WTC11 (cell line): Measurements from ENCODE around the gene GLYAT. TPM values are rescaled to one million over a fixed set of nuclear protein-coding genes. Genes with fewer than 3 reads are reported as not detected.

ENCODE experiments used
- ATAC-seq: fragments of 200-7000 bp; cut with Tn5 transposase; 2 replicates; pipeline ENCODE4 v1.10.0; 2021; ENCODE audit warnings: mild to moderate bottlenecking, moderate library complexity
- CTCF ChIA-PET: fragments of 300-600 bp; sonication (Branson Sonifier 250); formaldehyde crosslinking; loops from one replicate; lab custom pipeline; 2021; ENCODE audit warnings: antibody characterized with exemption; lab: Charles Lee
- POLR2A ChIA-PET: fragments of 350-600 bp; sonication (Branson Sonifier 250); formaldehyde crosslinking; loops from one replicate; lab custom pipeline; 2021; ENCODE audit warnings: antibody characterized with exemption; lab: Charles Lee
- DNase-seq: peaks from one replicate; pipeline ENCODE4 v3.0.0; 2021; ENCODE audit warnings: low spot score
- H3K27ac Mint-ChIP-seq: 2 replicates; pipeline ENCODE4 v1.8.0; 2021; ENCODE audit warnings: mixed read lengths
- H3K27me3 Mint-ChIP-seq: 2 replicates; pipeline ENCODE4 v1.8.0; 2021; ENCODE audit warnings: low read depth, mild to moderate bottlenecking, moderate library complexity, mixed read lengths
- H3K36me3 Mint-ChIP-seq: 2 replicates; pipeline ENCODE4 v1.8.0; 2021; ENCODE audit warnings: mixed read lengths
- H3K4me1 Mint-ChIP-seq: 2 replicates; pipeline ENCODE4 v1.8.0; 2022; ENCODE audit warnings: mixed read lengths
- H3K4me3 Mint-ChIP-seq: 2 replicates; pipeline ENCODE4 v1.8.0; 2021; ENCODE audit warnings: mild to moderate bottlenecking, moderate library complexity, mixed read lengths
- H3K9me3 Mint-ChIP-seq: 2 replicates; pipeline ENCODE4 v1.8.0; 2021; ENCODE audit warnings: mixed read lengths
- CBFB ChIP-seq: sonication (generic); formaldehyde crosslinking; IDR thresholded peaks from 2 replicates; pipeline ENCODE4 v1.8.1; 2022; ENCODE audit warnings: mild to moderate bottlenecking, low read depth, missing genetic modification reagents
- CREB1 ChIP-seq: sonication (generic); formaldehyde crosslinking; IDR thresholded peaks from 2 replicates; pipeline ENCODE4 v1.8.0; 2023; ENCODE audit warnings: mild to moderate bottlenecking, missing genetic modification reagents
- E2F1 ChIP-seq: sonication (generic); formaldehyde crosslinking; IDR thresholded peaks from 2 replicates; pipeline ENCODE4 v1.8.0; 2022; ENCODE audit warnings: mild to moderate bottlenecking, missing genetic modification reagents
- ESRRA ChIP-seq: sonication (generic); formaldehyde crosslinking; IDR thresholded peaks from 2 replicates; pipeline ENCODE4 v1.8.1; 2022; ENCODE audit warnings: mild to moderate bottlenecking, missing genetic modification reagents, borderline replicate concordance
- FOXK1 ChIP-seq: sonication (generic); formaldehyde crosslinking; IDR thresholded peaks from 2 replicates; pipeline ENCODE4 v1.8.0; 2022; ENCODE audit warnings: mild to moderate bottlenecking, moderate library complexity, missing genetic modification reagents
- GTF2I ChIP-seq: fragments of 250-450 bp; sonication (Bioruptor Pico); conservative IDR thresholded peaks from 2 replicates; pipeline ENCODE4 v1.4.0; 2021; ENCODE audit warnings: mild to moderate bottlenecking
- JUN ChIP-seq: sonication (generic); formaldehyde crosslinking; IDR thresholded peaks from 2 replicates; pipeline ENCODE4 v1.8.0; 2023; ENCODE audit warnings: mild to moderate bottlenecking, missing genetic modification reagents
- NFATC4 ChIP-seq: fragments of 250-450 bp; sonication (Bioruptor Pico); IDR thresholded peaks from 2 replicates; pipeline ENCODE4 v1.9.0; 2021; ENCODE audit warnings: mild to moderate bottlenecking
- NR3C1 ChIP-seq: sonication (generic); formaldehyde crosslinking; conservative IDR thresholded peaks from 2 replicates; pipeline ENCODE4 v1.8.1; 2023; ENCODE audit warnings: low read depth, mild to moderate bottlenecking, missing genetic modification reagents
- PRDM15 ChIP-seq: sonication (generic); formaldehyde crosslinking; IDR thresholded peaks from 2 replicates; pipeline ENCODE4 v1.8.0; 2022; ENCODE audit warnings: missing genetic modification reagents
- SMAD3 ChIP-seq: sonication (generic); formaldehyde crosslinking; IDR thresholded peaks from 2 replicates; pipeline ENCODE4 v1.8.0; 2022; ENCODE audit warnings: missing genetic modification reagents, mild to moderate bottlenecking, borderline replicate concordance
- SOX15 ChIP-seq: fragments of 250-450 bp; sonication (Bioruptor Pico); IDR thresholded peaks from 2 replicates; pipeline ENCODE4 v1.9.0; 2021; ENCODE audit warnings: mild to moderate bottlenecking
- SP1 ChIP-seq: sonication (generic); formaldehyde crosslinking; conservative IDR thresholded peaks from 2 replicates; pipeline ENCODE4 v1.8.1; 2022; ENCODE audit warnings: missing genetic modification reagents
- STAT6 ChIP-seq: sonication (generic); formaldehyde crosslinking; conservative IDR thresholded peaks from 2 replicates; pipeline ENCODE4 v1.8.1; 2023; ENCODE audit warnings: mild to moderate bottlenecking, low read depth, missing genetic modification reagents, moderate library complexity
- TEAD1 ChIP-seq: sonication (generic); formaldehyde crosslinking; IDR thresholded peaks from 2 replicates; pipeline ENCODE4 v1.8.0; 2022; ENCODE audit warnings: mild to moderate bottlenecking, missing genetic modification reagents
- TEAD4 ChIP-seq: sonication (generic); formaldehyde crosslinking; IDR thresholded peaks from 2 replicates; pipeline ENCODE4 v1.8.0; 2022; ENCODE audit warnings: mild to moderate bottlenecking, missing genetic modification reagents
- TP53 ChIP-seq: sonication (generic); formaldehyde crosslinking; IDR thresholded peaks from 2 replicates; pipeline ENCODE4 v1.8.1; 2023; ENCODE audit warnings: mild to moderate bottlenecking, missing genetic modification reagents
- ZNF671 ChIP-seq: fragments of 250-450 bp; sonication (Bioruptor Pico); IDR thresholded peaks from 2 replicates; pipeline ENCODE4 v1.8.0; 2021; ENCODE audit warnings: mild to moderate bottlenecking
- total RNA-seq: library from RNA; stranded (reverse); gene quantifications from 3 replicates; pipeline ENCODE4 v1.2.3, GENCODE V29; 2021
- TF ChIP-seq, protein P1 (sequence below): sonication (generic); formaldehyde crosslinking; IDR thresholded peaks from 2 replicates; pipeline ENCODE4 v1.8.1; 2022; ENCODE audit warnings: low read depth, missing genetic modification reagents, borderline replicate concordance
- TF ChIP-seq, protein P2 (sequence below): sonication (generic); formaldehyde crosslinking; conservative IDR thresholded peaks from 2 replicates; pipeline ENCODE4 v1.8.1; 2022; ENCODE audit warnings: mild to moderate bottlenecking, missing genetic modification reagents

The GLYAT gene
- total RNA-seq, 1 experiment from 2014 or later = not detected

GRCh38 chr11:58712531-58712930 is 19.2 kb downstream of the GLYAT start (continued):
- TF ChIP-seq, protein P1, sequence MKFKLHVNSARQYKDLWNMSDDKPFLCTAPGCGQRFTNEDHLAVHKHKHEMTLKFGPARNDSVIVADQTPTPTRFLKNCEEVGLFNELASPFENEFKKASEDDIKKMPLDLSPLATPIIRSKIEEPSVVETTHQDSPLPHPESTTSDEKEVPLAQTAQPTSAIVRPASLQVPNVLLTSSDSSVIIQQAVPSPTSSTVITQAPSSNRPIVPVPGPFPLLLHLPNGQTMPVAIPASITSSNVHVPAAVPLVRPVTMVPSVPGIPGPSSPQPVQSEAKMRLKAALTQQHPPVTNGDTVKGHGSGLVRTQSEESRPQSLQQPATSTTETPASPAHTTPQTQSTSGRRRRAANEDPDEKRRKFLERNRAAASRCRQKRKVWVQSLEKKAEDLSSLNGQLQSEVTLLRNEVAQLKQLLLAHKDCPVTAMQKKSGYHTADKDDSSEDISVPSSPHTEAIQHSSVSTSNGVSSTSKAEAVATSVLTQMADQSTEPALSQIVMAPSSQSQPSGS (CRISPR knock-in tag) = no peak
- TF ChIP-seq SMAD3 = no peak
- TF ChIP-seq ESRRA = no peak
- no peak for TF ChIP-seq E2F1 (CRISPR knock-in tag)
- no peak for TF ChIP-seq STAT6
- TF ChIP-seq NR3C1 (CRISPR knock-in tag) = no peak
- TF ChIP-seq ZNF671 (CRISPR knock-in tag) = no peak
- TF ChIP-seq TP53 (CRISPR knock-in tag) = no peak
- TF ChIP-seq FOXK1 = no peak

- DNase-seq (no peak), ATAC-seq (no peak)
- Mint-ChIP-seq H3K4me3 (no peak overlapping the region), H3K36me3 (peaks cover 32% of the 10 kb centered on the region), H3K9me3 (peaks cover 88% of the 10 kb centered on the region), H3K4me1 (no peaks in the 10 kb centered on the region), H3K27ac (no peak overlapping the region), H3K27me3 (peaks cover 6% of the 10 kb centered on the region)
- ChIA-PET POLR2A (no interaction called here), CTCF (no interaction called here)
- TF ChIP-seq PRDM15 (CRISPR knock-in tag) (no peak), SP1 (CRISPR knock-in tag) (no peak), TEAD1 (CRISPR knock-in tag) (no peak), SOX15 (CRISPR knock-in tag) (no peak), CBFB (CRISPR knock-in tag) (no peak), GTF2I (no peak), CREB1 (no peak), JUN (CRISPR knock-in tag) (no peak), TEAD4 (CRISPR knock-in tag) (no peak), NFATC4 (CRISPR knock-in tag) (no peak)
- TF ChIP-seq, protein P2, sequence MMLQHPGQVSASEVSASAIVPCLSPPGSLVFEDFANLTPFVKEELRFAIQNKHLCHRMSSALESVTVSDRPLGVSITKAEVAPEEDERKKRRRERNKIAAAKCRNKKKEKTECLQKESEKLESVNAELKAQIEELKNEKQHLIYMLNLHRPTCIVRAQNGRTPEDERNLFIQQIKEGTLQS = no peak
Observed at GRCh38 chr11:58711832-58712231, 19.9 kb downstream of the GLYAT start.
